K562 (cell line): ENCODE measurements around the gene ADM5. TPM values are rescaled to one million over a fixed set of nuclear protein-coding genes. Genes with fewer than 3 reads are reported as not detected.

Source experiments
- ADNP ChIP-seq: fragments of 200-800 bp; sonication (Bioruptor generic); IDR thresholded peaks from 2 replicates; pipeline ENCODE4 v1.6.1; 2016; ENCODE audit warnings: missing genetic modification characterization, missing compliant biosample characterization
- CBFB ChIP-seq: sonication (generic); formaldehyde crosslinking; IDR thresholded peaks from 2 replicates; pipeline ENCODE4 v1.4.0; 2020; ENCODE audit warnings: mild to moderate bottlenecking, missing genetic modification reagents
- CHCHD3 ChIP-seq: fragments of 250-450 bp; sonication (Bioruptor Pico); IDR thresholded peaks from 2 replicates; pipeline ENCODE4 v2.1.2; 2022; ENCODE audit warnings: mild to moderate bottlenecking
- DEAF1 ChIP-seq: fragments of 450-650 bp; formaldehyde crosslinking; IDR thresholded peaks from 2 replicates; pipeline ENCODE4 v1.4.0; 2020; ENCODE audit warnings: mild to moderate bottlenecking, moderate library complexity
- ELK1 ChIP-seq: sonication (generic); formaldehyde crosslinking; IDR thresholded peaks from 2 replicates; pipeline ENCODE4 v1.8.1; 2022; ENCODE audit warnings: missing genetic modification reagents
- GATA2 ChIP-seq: sonication (generic); formaldehyde crosslinking; IDR thresholded peaks from 2 replicates; pipeline ENCODE4 v1.4.0; 2020; ENCODE audit warnings: mild to moderate bottlenecking, missing genetic modification reagents
- HNRNPH1 ChIP-seq: fragments of 200-400 bp; formaldehyde crosslinking; optimal IDR thresholded peaks from 2 replicates; pipeline ENCODE3; 2017; ENCODE audit warnings: low read depth, mild to moderate bottlenecking, low read length, moderate library complexity
- PCBP1 ChIP-seq: fragments of 200-400 bp; formaldehyde crosslinking; IDR thresholded peaks from 2 replicates; pipeline ENCODE4 v1.6.1; 2018; ENCODE audit warnings: mild to moderate bottlenecking, low read depth, low read length; ENCODE audit not compliant: poor library complexity, severe bottlenecking
- RBM34 ChIP-seq: fragments of 200-400 bp; formaldehyde crosslinking; IDR thresholded peaks from 2 replicates; pipeline ENCODE4 v1.6.1; 2018; ENCODE audit warnings: low read length, borderline replicate concordance; ENCODE audit not compliant: insufficient read depth
- SRSF7 ChIP-seq: fragments of 200-400 bp; formaldehyde crosslinking; optimal IDR thresholded peaks from 2 replicates; pipeline ENCODE3; 2017; ENCODE audit warnings: mild to moderate bottlenecking, low read depth, low read length
- SUPT5H ChIP-seq: fragments of 450-650 bp; IDR thresholded peaks from 2 replicates; pipeline ENCODE4 v1.6.1; 2016
- ZNF263 ChIP-seq: sonication (generic); formaldehyde crosslinking; IDR thresholded peaks from 2 replicates; pipeline ENCODE4 v1.8.0; 2022; ENCODE audit warnings: mild to moderate bottlenecking, missing genetic modification reagents, borderline replicate concordance
- ZNF830 ChIP-seq: fragments of 250-450 bp; sonication (Bioruptor Pico); IDR thresholded peaks from 2 replicates; pipeline ENCODE4 v1.5.0; 2021; ENCODE audit warnings: mild to moderate bottlenecking
- polyA plus RNA-seq, 8 experiments: library from polyadenylated mRNA; depleted of rRNA in 4 of 8; stranded (reverse) in 5 of 8; unstranded in 3 of 8; fragments of >200 nt; fragmentation: Nextera tagmentation in 2 of 8; fragmentation: Illumina TruSeq in 1 of 8; extraction: Ambion mirVana in 2 of 8; extraction: Trizol in 1 of 8; gene quantifications; 2 replicates each; pipeline versions ENCODE4 v1.2.1 to v1.2.3, GENCODE V29; 2011 to 2014; ENCODE audit warnings: inconsistent platforms in 1 of 8, missing spikeins in 1 of 8
- total RNA-seq, 7 experiments: library from RNA; depleted of rRNA in 6 of 7; stranded (reverse); fragments of >200 nt in 6 of 7; fragmentation: Illumina TruSeq in 2 of 7; extraction: Trizol in 2 of 7; gene quantifications; 2 replicates each; pipeline versions ENCODE4 v1.2.1 to v1.2.3, GENCODE V29; 2011 to 2021; ENCODE audit warnings: low replicate concordance in 1 of 7
- TF ChIP-seq, protein P1 (sequence below): fragments of 250-450 bp; sonication (Bioruptor Pico); IDR thresholded peaks from 2 replicates; pipeline ENCODE4 v1.8.0; 2021; ENCODE audit warnings: moderate library complexity, mild to moderate bottlenecking, inconsistent platforms
- TF ChIP-seq, protein P2 (sequence below): fragments of 450-650 bp; IDR thresholded peaks from one replicate; pipeline ENCODE4 v1.6.1; 2018; ENCODE audit warnings: mild to moderate bottlenecking, moderate library complexity; ENCODE audit not compliant: partially characterized antibody
- TF ChIP-seq, protein P3 (sequence below): fragments of 450-650 bp; formaldehyde crosslinking; IDR thresholded peaks from 2 replicates; pipeline ENCODE4 v1.4.0; 2022; ENCODE audit warnings: missing genetic modification characterization
- TF ChIP-seq, protein P4 (sequence below): sonication (generic); formaldehyde crosslinking; IDR thresholded peaks from 2 replicates; pipeline ENCODE4 v1.8.1; 2023; ENCODE audit warnings: mild to moderate bottlenecking, missing genetic modification reagents

ADM5 gene
- total and polyA plus RNA-seq, 9 of the 15 experiments (the other 6 are each of a cell fraction or from before 2014, with no cell fraction given) = 0.13 to 8.4 (median 2.0) TPM; not detected in 1

GRCh38 chr19:49710372-49710951, 21.1 kb downstream of the ADM5 start (continued):
- no peak for TF ChIP-seq PCBP1
- TF ChIP-seq SUPT5H = no peak
- TF ChIP-seq, protein P1, sequence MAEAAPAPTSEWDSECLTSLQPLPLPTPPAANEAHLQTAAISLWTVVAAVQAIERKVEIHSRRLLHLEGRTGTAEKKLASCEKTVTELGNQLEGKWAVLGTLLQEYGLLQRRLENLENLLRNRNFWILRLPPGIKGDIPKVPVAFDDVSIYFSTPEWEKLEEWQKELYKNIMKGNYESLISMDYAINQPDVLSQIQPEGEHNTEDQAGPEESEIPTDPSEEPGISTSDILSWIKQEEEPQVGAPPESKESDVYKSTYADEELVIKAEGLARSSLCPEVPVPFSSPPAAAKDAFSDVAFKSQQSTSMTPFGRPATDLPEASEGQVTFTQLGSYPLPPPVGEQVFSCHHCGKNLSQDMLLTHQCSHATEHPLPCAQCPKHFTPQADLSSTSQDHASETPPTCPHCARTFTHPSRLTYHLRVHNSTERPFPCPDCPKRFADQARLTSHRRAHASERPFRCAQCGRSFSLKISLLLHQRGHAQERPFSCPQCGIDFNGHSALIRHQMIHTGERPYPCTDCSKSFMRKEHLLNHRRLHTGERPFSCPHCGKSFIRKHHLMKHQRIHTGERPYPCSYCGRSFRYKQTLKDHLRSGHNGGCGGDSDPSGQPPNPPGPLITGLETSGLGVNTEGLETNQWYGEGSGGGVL (CRISPR knock-in tag) = no peak
- no peak for TF ChIP-seq ZNF263 (CRISPR knock-in tag)
- TF ChIP-seq HNRNPH1 = no peak
- no peak for TF ChIP-seq GATA2 (CRISPR knock-in tag)
- TF ChIP-seq, protein P2, sequence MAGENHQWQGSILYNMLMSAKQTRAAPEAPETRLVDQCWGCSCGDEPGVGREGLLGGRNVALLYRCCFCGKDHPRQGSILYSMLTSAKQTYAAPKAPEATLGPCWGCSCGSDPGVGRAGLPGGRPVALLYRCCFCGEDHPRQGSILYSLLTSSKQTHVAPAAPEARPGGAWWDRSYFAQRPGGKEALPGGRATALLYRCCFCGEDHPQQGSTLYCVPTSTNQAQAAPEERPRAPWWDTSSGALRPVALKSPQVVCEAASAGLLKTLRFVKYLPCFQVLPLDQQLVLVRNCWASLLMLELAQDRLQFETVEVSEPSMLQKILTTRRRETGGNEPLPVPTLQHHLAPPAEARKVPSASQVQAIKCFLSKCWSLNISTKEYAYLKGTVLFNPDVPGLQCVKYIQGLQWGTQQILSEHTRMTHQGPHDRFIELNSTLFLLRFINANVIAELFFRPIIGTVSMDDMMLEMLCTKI = no peak
- TF ChIP-seq, protein P3, sequence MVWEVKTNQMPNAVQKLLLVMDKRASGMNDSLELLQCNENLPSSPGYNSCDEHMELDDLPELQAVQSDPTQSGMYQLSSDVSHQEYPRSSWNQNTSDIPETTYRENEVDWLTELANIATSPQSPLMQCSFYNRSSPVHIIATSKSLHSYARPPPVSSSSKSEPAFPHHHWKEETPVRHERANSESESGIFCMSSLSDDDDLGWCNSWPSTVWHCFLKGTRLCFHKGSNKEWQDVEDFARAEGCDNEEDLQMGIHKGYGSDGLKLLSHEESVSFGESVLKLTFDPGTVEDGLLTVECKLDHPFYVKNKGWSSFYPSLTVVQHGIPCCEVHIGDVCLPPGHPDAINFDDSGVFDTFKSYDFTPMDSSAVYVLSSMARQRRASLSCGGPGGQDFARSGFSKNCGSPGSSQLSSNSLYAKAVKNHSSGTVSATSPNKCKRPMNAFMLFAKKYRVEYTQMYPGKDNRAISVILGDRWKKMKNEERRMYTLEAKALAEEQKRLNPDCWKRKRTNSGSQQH (CRISPR knock-in tag) = no peak
- TF ChIP-seq CBFB (CRISPR knock-in tag) = no peak
- no peak for TF ChIP-seq RBM34
- TF ChIP-seq, protein P4, sequence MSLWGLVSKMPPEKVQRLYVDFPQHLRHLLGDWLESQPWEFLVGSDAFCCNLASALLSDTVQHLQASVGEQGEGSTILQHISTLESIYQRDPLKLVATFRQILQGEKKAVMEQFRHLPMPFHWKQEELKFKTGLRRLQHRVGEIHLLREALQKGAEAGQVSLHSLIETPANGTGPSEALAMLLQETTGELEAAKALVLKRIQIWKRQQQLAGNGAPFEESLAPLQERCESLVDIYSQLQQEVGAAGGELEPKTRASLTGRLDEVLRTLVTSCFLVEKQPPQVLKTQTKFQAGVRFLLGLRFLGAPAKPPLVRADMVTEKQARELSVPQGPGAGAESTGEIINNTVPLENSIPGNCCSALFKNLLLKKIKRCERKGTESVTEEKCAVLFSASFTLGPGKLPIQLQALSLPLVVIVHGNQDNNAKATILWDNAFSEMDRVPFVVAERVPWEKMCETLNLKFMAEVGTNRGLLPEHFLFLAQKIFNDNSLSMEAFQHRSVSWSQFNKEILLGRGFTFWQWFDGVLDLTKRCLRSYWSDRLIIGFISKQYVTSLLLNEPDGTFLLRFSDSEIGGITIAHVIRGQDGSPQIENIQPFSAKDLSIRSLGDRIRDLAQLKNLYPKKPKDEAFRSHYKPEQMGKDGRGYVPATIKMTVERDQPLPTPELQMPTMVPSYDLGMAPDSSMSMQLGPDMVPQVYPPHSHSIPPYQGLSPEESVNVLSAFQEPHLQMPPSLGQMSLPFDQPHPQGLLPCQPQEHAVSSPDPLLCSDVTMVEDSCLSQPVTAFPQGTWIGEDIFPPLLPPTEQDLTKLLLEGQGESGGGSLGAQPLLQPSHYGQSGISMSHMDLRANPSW (CRISPR knock-in tag) = no peak
- no peak for TF ChIP-seq CHCHD3
- no peak for TF ChIP-seq ADNP
- no peak for TF ChIP-seq SRSF7
- no peak for TF ChIP-seq ELK1 (CRISPR knock-in tag)
- TF ChIP-seq ZNF830 (CRISPR knock-in tag) = no peak
- no peak for TF ChIP-seq DEAF1 (CRISPR knock-in tag)
